GM23338 (cell line): ENCODE measurements around the gene CPNE4. TPM values are rescaled to one million over a fixed set of nuclear protein-coding genes. Genes with fewer than 3 reads are reported as not detected.

Experiments used
- ATAC-seq: fragments of 200-7000 bp; cut with Tn5 transposase; 3 replicates; pipeline ENCODE4 v1.9.1; 2020
- DNase-seq: peaks from one replicate; pipeline ENCODE4 v3.0.0-alpha.2; 2015; ENCODE audit warnings: low spot score
- H2AFZ ChIP-seq: fragments of 200-600 bp; sonication (generic); 2 replicates; pipeline ENCODE4 v1.8.0; 2016; ENCODE audit warnings: antibody characterized with exemption, mild to moderate bottlenecking, moderate library complexity
- H3F3A ChIP-seq: fragments of 200-600 bp; sonication (generic); replicated peaks from 2 replicates; pipeline ENCODE4 v1.8.0; 2017; ENCODE audit warnings: antibody characterized with exemption, mixed run types, low read depth
- H3K27ac ChIP-seq: fragments of 200-600 bp; sonication (generic); 2 replicates; pipeline ENCODE4 v1.6.1; 2016; ENCODE audit warnings: low read depth
- H3K27me3 ChIP-seq: fragments of 200-600 bp; sonication (generic); 2 replicates; pipeline ENCODE4 v1.8.0; 2016; ENCODE audit warnings: mild to moderate bottlenecking, mixed run types, moderate library complexity; ENCODE audit not compliant: insufficient read depth
- H3K36me3 ChIP-seq: fragments of 200-600 bp; sonication (generic); 2 replicates; pipeline ENCODE4 v1.8.0; 2016; ENCODE audit warnings: mild to moderate bottlenecking; ENCODE audit not compliant: insufficient read depth
- H3K4me1 ChIP-seq: fragments of 200-600 bp; sonication (generic); 2 replicates; pipeline ENCODE4 v1.8.0; 2016; ENCODE audit warnings: mild to moderate bottlenecking, moderate library complexity; ENCODE audit not compliant: insufficient read depth
- H3K4me2 ChIP-seq: fragments of 200-600 bp; sonication (generic); 2 replicates; pipeline ENCODE4 v1.7.1; 2017; ENCODE audit warnings: mixed run types
- H3K4me3 ChIP-seq: fragments of 200-600 bp; sonication (generic); 2 replicates; pipeline ENCODE4 v1.6.1; 2016; ENCODE audit warnings: mixed run types
- H3K79me2 ChIP-seq: fragments of 200-600 bp; sonication (generic); replicated peaks from 2 replicates; pipeline ENCODE4 v1.8.0; 2017; ENCODE audit warnings: mild to moderate bottlenecking; ENCODE audit not compliant: insufficient read depth
- H3K9me2 ChIP-seq: fragments of 200-600 bp; sonication (generic); 2 replicates; pipeline ENCODE4 v1.8.0; 2017; ENCODE audit not compliant: insufficient read depth
- H4K20me1 ChIP-seq: fragments of 200-600 bp; sonication (generic); replicated peaks from 2 replicates; pipeline ENCODE4 v1.8.0; 2017; ENCODE audit warnings: mild to moderate bottlenecking; ENCODE audit not compliant: insufficient read depth
- H3K27ac Mint-ChIP-seq: 2 replicates; pipeline ENCODE4 v1.8.0; 2020; ENCODE audit warnings: inconsistent platforms, mild to moderate bottlenecking, moderate library complexity, mixed read lengths
- H3K27me3 Mint-ChIP-seq: 3 replicates; pipeline ENCODE4 v1.8.0; 2022; ENCODE audit warnings: low read depth, mild to moderate bottlenecking, moderate library complexity, mixed read lengths, inconsistent platforms; ENCODE audit not compliant: insufficient read depth, poor library complexity
- H3K36me3 Mint-ChIP-seq: 3 replicates; pipeline ENCODE4 v1.8.0; 2021; ENCODE audit warnings: low read depth, mild to moderate bottlenecking, inconsistent platforms, moderate library complexity, mixed read lengths
- H3K4me1 Mint-ChIP-seq: 3 replicates; pipeline ENCODE4 v1.8.0; 2020; ENCODE audit warnings: mild to moderate bottlenecking, inconsistent platforms, mixed read lengths
- H3K4me3 Mint-ChIP-seq: 3 replicates; pipeline ENCODE4 v1.8.0; 2021; ENCODE audit warnings: moderate library complexity, mild to moderate bottlenecking, inconsistent platforms, mixed read lengths
- H3K9me3 Mint-ChIP-seq: 3 replicates; pipeline ENCODE4 v1.8.0; 2020; ENCODE audit warnings: moderate library complexity, mild to moderate bottlenecking, inconsistent platforms, mixed read lengths
- EZH2phosphoT487 ChIP-seq: fragments of 200-600 bp; sonication (generic); IDR thresholded peaks from one replicate; pipeline ENCODE4 v1.8.1; 2018; ENCODE audit warnings: antibody characterized with exemption; ENCODE audit not compliant: unreplicated experiment
- JUNB ChIP-seq: IDR thresholded peaks from one replicate; pipeline ENCODE4 v1.6.1; 2016; ENCODE audit warnings: antibody characterized with exemption; ENCODE audit not compliant: unreplicated experiment
- NANOG ChIP-seq: IDR thresholded peaks from 2 replicates; pipeline ENCODE4 v1.6.1; 2016; ENCODE audit warnings: antibody characterized with exemption, borderline replicate concordance
- POLR2AphosphoS5 ChIP-seq: IDR thresholded peaks from 2 replicates; pipeline ENCODE4 v1.6.1; 2016; ENCODE audit warnings: antibody characterized with exemption, low read depth
- ZNF114 ChIP-seq: fragments of 250-450 bp; sonication (Bioruptor Pico); IDR thresholded peaks from 2 replicates; pipeline ENCODE4 v1.5.0; 2020; ENCODE audit warnings: mild to moderate bottlenecking, moderate library complexity
- polyA plus RNA-seq: library from polyadenylated mRNA; unstranded; fragments of >200 nt; fragmentation: Nextera tagmentation; extraction: Ambion mirVana; gene quantifications from 2 replicates; pipeline ENCODE4 v1.2.1, GENCODE V29; 2016
- total RNA-seq: library from RNA; depleted of rRNA; stranded (reverse); fragments of >200 nt; shearing (Covaris generic); gene quantifications from 2 replicates; pipeline ENCODE4 v1.2.3, GENCODE V29; 2014
- TF ChIP-seq, protein P1 (sequence below): fragments of 250-450 bp; sonication (Bioruptor Pico); IDR thresholded peaks from 2 replicates; pipeline ENCODE4 v1.5.0; 2020; ENCODE audit warnings: mild to moderate bottlenecking, moderate library complexity

CPNE4 gene
- total and polyA plus RNA-seq, 2 experiments from 2014 or later, result 2.0 to 6.5 TPM

DNA sequence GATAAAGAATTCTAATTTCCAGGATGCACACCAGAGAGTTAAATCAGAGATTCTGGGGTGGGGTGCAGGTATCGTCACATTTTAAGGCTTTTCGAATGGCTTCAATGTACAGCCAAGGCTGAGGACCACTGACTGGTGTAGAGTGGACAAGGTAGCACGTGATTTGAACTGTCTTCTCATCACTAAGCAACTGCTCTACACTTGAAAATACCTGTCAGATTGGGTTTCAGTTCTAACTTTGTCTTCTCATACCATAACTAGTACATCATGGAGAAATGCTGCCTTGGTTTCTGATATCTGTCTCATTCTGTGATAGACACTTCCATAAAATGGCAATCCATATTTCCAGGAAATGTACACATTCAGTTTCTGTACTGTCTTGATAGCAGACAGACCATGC is 474.0 kb downstream of the CPNE4 start (continued):
- TF ChIP-seq, protein P1, sequence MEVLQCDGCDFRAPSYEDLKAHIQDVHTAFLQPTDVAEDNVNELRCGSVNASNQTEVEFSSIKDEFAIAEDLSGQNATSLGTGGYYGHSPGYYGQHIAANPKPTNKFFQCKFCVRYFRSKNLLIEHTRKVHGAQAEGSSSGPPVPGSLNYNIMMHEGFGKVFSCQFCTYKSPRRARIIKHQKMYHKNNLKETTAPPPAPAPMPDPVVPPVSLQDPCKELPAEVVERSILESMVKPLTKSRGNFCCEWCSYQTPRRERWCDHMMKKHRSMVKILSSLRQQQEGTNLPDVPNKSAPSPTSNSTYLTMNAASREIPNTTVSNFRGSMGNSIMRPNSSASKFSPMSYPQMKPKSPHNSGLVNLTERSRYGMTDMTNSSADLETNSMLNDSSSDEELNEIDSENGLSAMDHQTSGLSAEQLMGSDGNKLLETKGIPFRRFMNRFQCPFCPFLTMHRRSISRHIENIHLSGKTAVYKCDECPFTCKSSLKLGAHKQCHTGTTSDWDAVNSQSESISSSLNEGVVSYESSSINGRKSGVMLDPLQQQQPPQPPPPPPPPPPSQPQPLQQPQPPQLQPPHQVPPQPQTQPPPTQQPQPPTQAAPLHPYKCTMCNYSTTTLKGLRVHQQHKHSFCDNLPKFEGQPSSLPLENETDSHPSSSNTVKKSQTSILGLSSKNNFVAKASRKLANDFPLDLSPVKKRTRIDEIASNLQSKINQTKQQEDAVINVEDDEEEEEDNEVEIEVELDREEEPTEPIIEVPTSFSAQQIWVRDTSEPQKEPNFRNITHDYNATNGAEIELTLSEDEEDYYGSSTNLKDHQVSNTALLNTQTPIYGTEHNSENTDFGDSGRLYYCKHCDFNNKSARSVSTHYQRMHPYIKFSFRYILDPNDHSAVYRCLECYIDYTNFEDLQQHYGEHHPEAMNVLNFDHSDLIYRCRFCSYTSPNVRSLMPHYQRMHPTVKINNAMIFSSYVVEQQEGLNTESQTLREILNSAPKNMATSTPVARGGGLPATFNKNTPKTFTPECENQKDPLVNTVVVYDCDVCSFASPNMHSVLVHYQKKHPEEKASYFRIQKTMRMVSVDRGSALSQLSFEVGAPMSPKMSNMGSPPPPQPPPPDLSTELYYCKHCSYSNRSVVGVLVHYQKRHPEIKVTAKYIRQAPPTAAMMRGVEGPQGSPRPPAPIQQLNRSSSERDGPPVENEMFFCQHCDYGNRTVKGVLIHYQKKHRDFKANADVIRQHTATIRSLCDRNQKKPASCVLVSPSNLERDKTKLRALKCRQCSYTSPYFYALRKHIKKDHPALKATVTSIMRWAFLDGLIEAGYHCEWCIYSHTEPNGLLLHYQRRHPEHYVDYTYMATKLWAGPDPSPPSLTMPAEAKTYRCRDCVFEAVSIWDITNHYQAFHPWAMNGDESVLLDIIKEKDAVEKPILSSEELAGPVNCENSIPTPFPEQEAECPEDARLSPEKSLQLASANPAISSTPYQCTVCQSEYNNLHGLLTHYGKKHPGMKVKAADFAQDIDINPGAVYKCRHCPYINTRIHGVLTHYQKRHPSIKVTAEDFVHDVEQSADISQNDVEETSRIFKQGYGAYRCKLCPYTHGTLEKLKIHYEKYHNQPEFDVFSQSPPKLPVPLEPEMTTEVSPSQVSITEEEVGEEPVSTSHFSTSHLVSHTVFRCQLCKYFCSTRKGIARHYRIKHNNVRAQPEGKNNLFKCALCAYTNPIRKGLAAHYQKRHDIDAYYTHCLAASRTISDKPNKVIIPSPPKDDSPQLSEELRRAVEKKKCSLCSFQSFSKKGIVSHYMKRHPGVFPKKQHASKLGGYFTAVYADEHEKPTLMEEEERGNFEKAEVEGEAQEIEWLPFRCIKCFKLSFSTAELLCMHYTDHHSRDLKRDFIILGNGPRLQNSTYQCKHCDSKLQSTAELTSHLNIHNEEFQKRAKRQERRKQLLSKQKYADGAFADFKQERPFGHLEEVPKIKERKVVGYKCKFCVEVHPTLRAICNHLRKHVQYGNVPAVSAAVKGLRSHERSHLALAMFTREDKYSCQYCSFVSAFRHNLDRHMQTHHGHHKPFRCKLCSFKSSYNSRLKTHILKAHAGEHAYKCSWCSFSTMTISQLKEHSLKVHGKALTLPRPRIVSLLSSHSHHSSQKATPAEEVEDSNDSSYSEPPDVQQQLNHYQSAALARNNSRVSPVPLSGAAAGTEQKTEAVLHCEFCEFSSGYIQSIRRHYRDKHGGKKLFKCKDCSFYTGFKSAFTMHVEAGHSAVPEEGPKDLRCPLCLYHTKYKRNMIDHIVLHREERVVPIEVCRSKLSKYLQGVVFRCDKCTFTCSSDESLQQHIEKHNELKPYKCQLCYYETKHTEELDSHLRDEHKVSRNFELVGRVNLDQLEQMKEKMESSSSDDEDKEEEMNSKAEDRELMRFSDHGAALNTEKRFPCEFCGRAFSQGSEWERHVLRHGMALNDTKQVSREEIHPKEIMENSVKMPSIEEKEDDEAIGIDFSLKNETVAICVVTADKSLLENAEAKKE (CRISPR knock-in tag), result no peak
- TF ChIP-seq POLR2AphosphoS5 (no peak), ZNF114 (CRISPR knock-in tag) (no peak), NANOG (no peak), EZH2phosphoT487 (no peak)

DNA sequence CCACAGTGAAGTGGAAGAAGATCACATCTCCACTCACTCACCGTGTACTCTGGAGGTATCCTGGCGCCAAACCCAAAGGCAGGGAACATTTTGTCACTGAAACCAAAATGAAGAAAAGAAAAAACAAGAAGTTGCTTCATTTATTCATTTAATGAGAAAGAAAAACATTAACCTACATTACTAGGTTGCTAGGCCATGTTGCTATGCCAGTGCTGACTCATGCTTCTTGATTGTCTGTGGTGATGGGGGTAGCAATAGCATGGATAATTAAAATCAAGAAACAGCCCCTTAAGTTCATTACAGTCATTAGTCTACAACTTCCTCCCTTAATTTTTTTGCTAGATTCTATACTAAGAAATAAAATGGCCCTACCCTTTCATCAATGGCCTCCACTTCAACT is 479.4 kb downstream of the CPNE4 start:
- ATAC-seq (no peak), DNase-seq (no peak)
- H3K27ac Mint-ChIP-seq, result no peak overlapping the region
- peaks cover 16% of the 10 kb centered on the region; the same call in 2 of the 3 replicates for H3K4me1 Mint-ChIP-seq
- Histone ChIP-seq H3K9me2 (no peaks in the 10 kb centered on the region), H2AFZ (no peak overlapping the region), H3K27me3 (no peaks in the 10 kb centered on the region), H3K79me2 (no peaks in the 10 kb centered on the region), H3K4me1 (no peaks in the 10 kb centered on the region; the same call in 1 of the 2 replicates), H3K4me3 (no peak overlapping the region), H3K27ac (no peak overlapping the region), H3K36me3 (no peaks in the 10 kb centered on the region), H3K4me2 (no peak overlapping the region), H3F3A (no peaks in the 10 kb centered on the region), H4K20me1 (no peaks in the 10 kb centered on the region; the same call in 1 of the 2 replicates)
- no peak overlapping the region for H3K4me3 Mint-ChIP-seq
- H3K36me3 Mint-ChIP-seq, result no peaks in the 10 kb centered on the region
- H3K27me3 Mint-ChIP-seq, result no peaks in the 10 kb centered on the region
- H3K9me3 Mint-ChIP-seq, result no peaks in the 10 kb centered on the region
- no peak for TF ChIP-seq EZH2phosphoT487
- TF ChIP-seq, protein P1 (CRISPR knock-in tag), result no peak
- TF ChIP-seq JUNB, result no peak
